Measurements from ENCODE around the gene DPYSL5. TPM values are rescaled to one million over a fixed set of nuclear protein-coding genes. Genes with fewer than 3 reads are reported as not detected.

The DPYSL5 gene
- total RNA-seq, 1 donor from 2014 or later: 2.9 TPM

DNA sequence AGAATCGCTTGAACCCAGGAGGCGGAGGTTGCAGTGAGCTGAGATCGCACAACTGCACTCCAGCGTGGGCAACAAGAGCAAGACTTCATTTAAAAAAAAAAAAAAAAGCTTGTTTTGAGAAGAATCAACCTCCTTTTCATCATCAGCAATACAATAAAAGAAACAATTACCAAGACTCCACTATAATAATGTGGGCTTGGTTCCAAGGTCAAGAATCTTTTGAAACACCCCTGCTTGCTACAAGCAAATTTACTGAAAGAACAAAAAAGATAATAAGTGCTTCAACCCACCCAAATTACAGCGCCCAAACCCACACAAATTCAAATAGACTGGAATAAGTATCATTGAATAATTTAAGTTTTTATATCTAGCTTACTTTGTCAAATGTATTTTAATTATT is 88.9 kb downstream of the DPYSL5 start:
- DNase-seq (ENCODE audit: low read depth) (no peak), FAIRE-seq (no peak)
- Histone ChIP-seq H3K27me3 (ENCODE audit: insufficient read depth, low read length) (peaks cover 25% of the 10 kb centered on the region), H3K36me3 (ENCODE audit: insufficient read depth, low read length) (no peaks in the 10 kb centered on the region), H3K79me2 (ENCODE audit: insufficient read depth, low read length) (no peaks in the 10 kb centered on the region), H3K4me2 (ENCODE audit: low read length) (no peak overlapping the region), H3K9me3 (ENCODE audit: insufficient read depth, low read depth, low read length) (no peaks in the 10 kb centered on the region), H4K20me1 (ENCODE audit: insufficient read depth, low read length) (no peaks in the 10 kb centered on the region), H3K4me1 (ENCODE audit: insufficient read depth, low read length) (no peaks in the 10 kb centered on the region), H3K4me3 (ENCODE audit: insufficient read depth, low read depth, low read length) (no peak overlapping the region), H3K9ac (ENCODE audit: low read length) (no peak overlapping the region), H2AFZ (ENCODE audit: low read depth, low read length) (no peak overlapping the region), H3K27ac (ENCODE audit: low read depth, low read length) (no peak overlapping the region)
- Mint-ChIP-seq H3K4me3 (ENCODE audit: unreplicated experiment) (no peak overlapping the region), H3K9me3 (ENCODE audit: unreplicated experiment) (peaks cover 1% of the 10 kb centered on the region), H3K27ac (ENCODE audit: unreplicated experiment) (no peak overlapping the region), H3K36me3 (ENCODE audit: low read depth, unreplicated experiment) (no peaks in the 10 kb centered on the region), H3K27me3 (ENCODE audit: low read depth, unreplicated experiment) (peaks cover 47% of the 10 kb centered on the region), H3K4me1 (ENCODE audit: low read depth, unreplicated experiment) (no peaks in the 10 kb centered on the region)
- no peak for TF ChIP-seq EZH2 (IDR thresholded peaks at IDR 0.05; ENCODE audit: insufficient read depth, low read length)
- TF ChIP-seq, protein P1, sequence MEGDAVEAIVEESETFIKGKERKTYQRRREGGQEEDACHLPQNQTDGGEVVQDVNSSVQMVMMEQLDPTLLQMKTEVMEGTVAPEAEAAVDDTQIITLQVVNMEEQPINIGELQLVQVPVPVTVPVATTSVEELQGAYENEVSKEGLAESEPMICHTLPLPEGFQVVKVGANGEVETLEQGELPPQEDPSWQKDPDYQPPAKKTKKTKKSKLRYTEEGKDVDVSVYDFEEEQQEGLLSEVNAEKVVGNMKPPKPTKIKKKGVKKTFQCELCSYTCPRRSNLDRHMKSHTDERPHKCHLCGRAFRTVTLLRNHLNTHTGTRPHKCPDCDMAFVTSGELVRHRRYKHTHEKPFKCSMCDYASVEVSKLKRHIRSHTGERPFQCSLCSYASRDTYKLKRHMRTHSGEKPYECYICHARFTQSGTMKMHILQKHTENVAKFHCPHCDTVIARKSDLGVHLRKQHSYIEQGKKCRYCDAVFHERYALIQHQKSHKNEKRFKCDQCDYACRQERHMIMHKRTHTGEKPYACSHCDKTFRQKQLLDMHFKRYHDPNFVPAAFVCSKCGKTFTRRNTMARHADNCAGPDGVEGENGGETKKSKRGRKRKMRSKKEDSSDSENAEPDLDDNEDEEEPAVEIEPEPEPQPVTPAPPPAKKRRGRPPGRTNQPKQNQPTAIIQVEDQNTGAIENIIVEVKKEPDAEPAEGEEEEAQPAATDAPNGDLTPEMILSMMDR (IDR thresholded peaks at IDR 0.05; ENCODE audit: insufficient read depth, low read depth, low read length): no peak

DNA sequence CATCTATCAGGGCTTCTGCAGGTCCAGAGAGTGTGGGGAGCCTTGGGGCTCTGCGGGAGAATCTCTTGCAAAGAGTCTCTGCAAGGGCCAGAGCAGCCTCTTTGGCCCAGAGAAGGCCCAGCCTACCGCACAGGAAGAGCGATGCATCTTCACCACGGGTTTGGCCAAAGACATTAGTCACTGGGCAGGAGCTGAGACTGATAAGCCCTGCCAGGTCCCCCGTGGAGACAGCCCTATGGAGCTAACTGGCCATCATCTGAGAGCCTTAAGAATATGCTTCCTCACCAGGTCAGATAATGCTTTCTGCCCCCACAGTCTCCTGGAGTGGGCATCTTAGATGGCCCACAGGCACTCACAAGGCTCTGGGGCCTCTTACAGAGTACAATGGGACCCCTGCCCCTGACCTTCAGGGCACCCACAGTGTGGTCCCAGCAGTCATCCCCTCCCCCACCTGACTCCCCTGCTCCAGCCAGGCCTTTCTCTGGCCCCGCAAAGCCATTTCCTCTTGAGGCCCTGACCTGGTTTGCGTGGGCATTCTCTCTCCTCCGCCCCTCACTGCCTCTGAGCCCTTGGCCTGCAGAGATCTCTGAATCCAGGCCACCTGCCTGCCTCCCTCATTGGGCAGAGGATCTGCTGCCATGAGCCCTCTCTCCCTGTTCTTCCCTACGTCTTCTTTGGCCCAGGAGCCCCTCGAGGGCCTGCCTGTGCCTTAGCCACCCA is 90.6 kb downstream of the DPYSL5 start:
- Mint-ChIP-seq H3K4me1 (ENCODE audit: low read depth, unreplicated experiment) (peaks cover 4% of the 10 kb centered on the region), H3K4me3 (ENCODE audit: unreplicated experiment) (no peak overlapping the region), H3K9me3 (ENCODE audit: unreplicated experiment) (peaks cover 1% of the 10 kb centered on the region), H3K27me3 (ENCODE audit: low read depth, unreplicated experiment) (peaks cover 47% of the 10 kb centered on the region), H3K27ac (ENCODE audit: unreplicated experiment) (no peak overlapping the region), H3K36me3 (ENCODE audit: low read depth, unreplicated experiment) (no peaks in the 10 kb centered on the region)
- H4K20me1 ChIP-seq (ENCODE audit: insufficient read depth, low read length): no peaks in the 10 kb centered on the region
- H3K79me2 ChIP-seq (ENCODE audit: insufficient read depth, low read length): no peaks in the 10 kb centered on the region
- H3K4me1 ChIP-seq (ENCODE audit: insufficient read depth, low read length): no peaks in the 10 kb centered on the region
- no peaks in the 10 kb centered on the region for H3K9me3 ChIP-seq (ENCODE audit: insufficient read depth, low read depth, low read length)
- H3K4me2 ChIP-seq (ENCODE audit: low read length): no peak overlapping the region
- no peak for DNase-seq (ENCODE audit: low read depth)
- no peaks in the 10 kb centered on the region for H3K36me3 ChIP-seq (ENCODE audit: insufficient read depth, low read length)
- H2AFZ ChIP-seq (ENCODE audit: low read depth, low read length): no peak overlapping the region
- no peak overlapping the region for H3K9ac ChIP-seq (ENCODE audit: low read length)
- TF ChIP-seq, protein P1 (IDR thresholded peaks at IDR 0.05; ENCODE audit: insufficient read depth, low read depth, low read length): no peak
- no peak for TF ChIP-seq EZH2 (IDR thresholded peaks at IDR 0.05; ENCODE audit: insufficient read depth, low read length)
- FAIRE-seq: no peak
- H3K27me3 ChIP-seq (ENCODE audit: insufficient read depth, low read length): peaks cover 17% of the 10 kb centered on the region
- H3K27ac ChIP-seq (ENCODE audit: low read depth, low read length): no peak overlapping the region
- H3K4me3 ChIP-seq (ENCODE audit: insufficient read depth, low read depth, low read length): no peak overlapping the region

DNA sequence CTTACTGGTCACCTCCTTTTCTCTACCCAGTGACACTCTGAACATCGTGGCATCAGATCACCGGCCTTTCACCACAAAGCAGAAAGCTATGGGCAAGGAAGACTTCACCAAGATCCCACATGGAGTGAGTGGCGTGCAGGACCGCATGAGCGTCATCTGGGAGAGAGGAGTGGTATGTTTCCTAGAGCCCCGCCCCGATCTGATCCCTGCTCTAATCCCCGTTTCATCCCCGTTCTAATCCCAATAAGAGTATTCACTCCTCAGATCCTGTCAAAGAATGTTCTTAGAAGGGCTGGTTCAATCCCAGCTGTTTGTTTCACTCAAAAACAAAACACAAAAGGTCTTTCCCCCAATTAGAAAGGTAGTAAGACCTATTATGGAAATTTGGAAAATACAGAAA is 92.1 kb downstream of the DPYSL5 start:
- Histone ChIP-seq H2AFZ (ENCODE audit: low read depth, low read length) (no peak overlapping the region), H3K9me3 (ENCODE audit: insufficient read depth, low read depth, low read length) (no peaks in the 10 kb centered on the region), H3K79me2 (ENCODE audit: insufficient read depth, low read length) (no peaks in the 10 kb centered on the region), H3K4me1 (ENCODE audit: insufficient read depth, low read length) (no peaks in the 10 kb centered on the region), H3K36me3 (ENCODE audit: insufficient read depth, low read length) (no peaks in the 10 kb centered on the region), H4K20me1 (ENCODE audit: insufficient read depth, low read length) (no peaks in the 10 kb centered on the region), H3K27me3 (ENCODE audit: insufficient read depth, low read length) (peaks cover 6% of the 10 kb centered on the region), H3K9ac (ENCODE audit: low read length) (no peak overlapping the region), H3K27ac (ENCODE audit: low read depth, low read length) (no peak overlapping the region), H3K4me2 (ENCODE audit: low read length) (no peak overlapping the region), H3K4me3 (ENCODE audit: insufficient read depth, low read depth, low read length) (no peak overlapping the region)
- H3K27me3 Mint-ChIP-seq (ENCODE audit: low read depth, unreplicated experiment): peaks cover 44% of the 10 kb centered on the region
- TF ChIP-seq, protein P1 (IDR thresholded peaks at IDR 0.05; ENCODE audit: insufficient read depth, low read depth, low read length): no peak
- TF ChIP-seq EZH2 (IDR thresholded peaks at IDR 0.05; ENCODE audit: insufficient read depth, low read length): no peak
- peaks cover 4% of the 10 kb centered on the region for H3K4me1 Mint-ChIP-seq (ENCODE audit: low read depth, unreplicated experiment)
- H3K9me3 Mint-ChIP-seq (ENCODE audit: unreplicated experiment): peaks cover 1% of the 10 kb centered on the region
- no peak overlapping the region for H3K27ac Mint-ChIP-seq (ENCODE audit: unreplicated experiment)
- no peak overlapping the region for H3K4me3 Mint-ChIP-seq (ENCODE audit: unreplicated experiment)
- no peak for DNase-seq (ENCODE audit: low read depth)
- no peak for FAIRE-seq
- H3K36me3 Mint-ChIP-seq (ENCODE audit: low read depth, unreplicated experiment): no peaks in the 10 kb centered on the region

Data from astrocyte (in vitro differentiated cells and primary cell).